GM10248 (cell line): Measurements from ENCODE around the gene RNU7-1.

Source experiments
- CTCF ChIA-PET: fragments of 300-600 bp; sonication (Branson Sonifier 250); formaldehyde crosslinking; extraction: SDS; loops from one replicate; lab custom pipeline; 2021; ENCODE audit warnings: antibody characterized with exemption; lab: Yijun Ruan, JAX
- POLR2A ChIA-PET: fragments of 350-650 bp; sonication (Branson Sonifier 250); formaldehyde crosslinking; extraction: SDS; loops from one replicate; lab custom pipeline; 2020; ENCODE audit warnings: antibody characterized with exemption; lab: Yijun Ruan, JAX
- DNase-seq: peaks from one replicate; pipeline ENCODE4 v3.0.0; 2012; ENCODE audit errors: extremely low spot score
- CTCF ChIP-seq: IDR thresholded peaks from 2 replicates; pipeline ENCODE4 v1.5.1; 2012; ENCODE audit warnings: mild to moderate bottlenecking, low read depth; ENCODE audit errors: extremely low read depth, missing control alignments, control extremely low read depth

Gene RNU7-1

GRCh38 chr12:6917491-6918231 lies 26.0 kb upstream of the RNU7-1 start:
- POLR2A ChIA-PET: no interaction called here
- TF ChIP-seq CTCF: no peak
- no peak for DNase-seq
- CTCF ChIA-PET: interaction anchor here (0.8 to 2.8 kb wide), 5 partner anchors 21 to 192 kb away, joined by 3 to 11 read pairs (median 4); partner anchors contain the start of genes C12orf57 and RNU7-1

- POLR2A ChIA-PET: interaction anchor here (0.6 kb wide), 1 partner anchor 53 kb away, joined by 8 read pairs; no protein-coding TSS in a partner anchor
Measured at GRCh38 chr12:6919588-6919987, 24.0 kb upstream of the RNU7-1 start.

GRCh38 chr12:6921539-6921938 lies 22.1 kb upstream of the RNU7-1 start:
- no peak for DNase-seq
- CTCF ChIA-PET: interaction anchor here (1.0 to 2.9 kb wide), 9 partner anchors 10 to 188 kb away, joined by 3 to 12 read pairs (median 6); partner anchors contain the start of genes PTPN6 and SPSB2
- POLR2A ChIA-PET: interaction anchor here (1.0 kb wide), 1 partner anchor 22 kb away, joined by 3 read pairs; the partner anchor contains the start of genes C12orf57 and RNU7-1
- TF ChIP-seq CTCF: no peak

More at GRCh38 chr12:6919588-6919987, 24.0 kb upstream of the RNU7-1 start:
- no peak for DNase-seq
- no peak for TF ChIP-seq CTCF
- CTCF ChIA-PET: interaction anchor here (1.0 to 1.6 kb wide), 4 partner anchors 9 to 47 kb away, joined by 3 to 6 read pairs (median 4); partner anchors contain the start of gene SPSB2

GRCh38 chr12:6921996-6922946 lies 21.3 kb upstream of the RNU7-1 start:
- CTCF ChIA-PET: interaction anchor here (1.0 to 2.9 kb wide), 9 partner anchors 10 to 187 kb away, joined by 3 to 12 read pairs (median 6); partner anchors contain the start of genes PTPN6 and SPSB2
- DNase-seq: no peak
- POLR2A ChIA-PET: interaction anchor here (1.0 kb wide), 1 partner anchor 22 kb away, joined by 3 read pairs; the partner anchor contains the start of genes C12orf57 and RNU7-1
- TF ChIP-seq CTCF: no peak

- CTCF ChIA-PET: interaction anchor here (0.6 to 4.4 kb wide), 21 partner anchors 9 to 186 kb away, joined by 3 to 142 read pairs (median 6); partner anchors contain the start of genes C12orf57, C1RL, CDCA3 and ENO2
- no peak for DNase-seq
- no peak for TF ChIP-seq CTCF
- POLR2A ChIA-PET: no interaction called here
Measured at GRCh38 chr12:6923003-6923732, 20.4 kb upstream of the RNU7-1 start.
